Testis (tissue), 2 donors: ENCODE results near the gene GALR2.

Experiments used
- CTCF ChIP-seq, 3 experiments: fragments of 450-650 bp in 2 of 3; fragments of 200-600 bp in 1 of 3; sonication (generic) in 1 of 3; IDR thresholded peaks; one replicate each; pipeline ENCODE4 v1.5.1; 2016 to 2019; ENCODE audit warnings: antibody characterized with exemption in 3 of 3, mild to moderate bottlenecking in 2 of 3, moderate library complexity in 1 of 3
- POLR2A ChIP-seq: fragments of 450-650 bp; IDR thresholded peaks from one replicate; pipeline ENCODE4 v1.6.1; 2017; ENCODE audit warnings: antibody characterized with exemption, mild to moderate bottlenecking, moderate library complexity

DNA sequence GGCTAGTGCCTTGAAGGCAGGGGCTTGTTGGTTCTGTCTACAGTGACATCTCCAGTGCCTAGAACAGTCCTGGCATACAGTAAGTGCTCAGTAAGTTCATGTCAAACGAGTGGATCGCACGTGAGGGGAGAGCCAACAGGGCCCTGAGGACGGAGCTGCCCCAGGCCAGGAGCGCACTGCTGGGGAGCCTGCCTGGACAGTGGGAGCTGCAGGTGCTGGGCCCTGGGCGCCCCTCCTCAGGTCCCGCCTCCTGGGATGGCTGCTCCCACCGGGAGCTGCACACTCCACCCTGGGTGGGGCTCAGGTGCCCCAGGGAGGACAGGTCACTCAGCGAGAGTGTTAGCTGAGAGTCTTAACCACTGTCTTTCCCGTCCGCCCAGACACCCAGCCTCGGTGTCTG is 49.3 kb upstream of the GALR2 start:
- TF ChIP-seq CTCF (IDR thresholded peaks at IDR 0.05): no peak
- no peak for TF ChIP-seq POLR2A
